Activated CD8-positive, alpha-beta memory T cell treated with anti-CD3 and anti-CD28 coated beads, Interleukin-2, amount 50 U/mL, for 4 hours (primary cell): Measurements from ENCODE around the gene CILP.
A peak's percentile ranks its signal among the peaks of the same experiment; 100 is the strongest.
"Not testable (repeated sequence)": the region's sequence is repeated elsewhere in the genome, so short reads cannot be mapped to it uniquely, and the experiment has no call there.

Experiments used
- DNase-seq: peaks from one replicate; pipeline ENCODE4 v3.0.0-alpha.2; 2020

CILP gene, protein sequence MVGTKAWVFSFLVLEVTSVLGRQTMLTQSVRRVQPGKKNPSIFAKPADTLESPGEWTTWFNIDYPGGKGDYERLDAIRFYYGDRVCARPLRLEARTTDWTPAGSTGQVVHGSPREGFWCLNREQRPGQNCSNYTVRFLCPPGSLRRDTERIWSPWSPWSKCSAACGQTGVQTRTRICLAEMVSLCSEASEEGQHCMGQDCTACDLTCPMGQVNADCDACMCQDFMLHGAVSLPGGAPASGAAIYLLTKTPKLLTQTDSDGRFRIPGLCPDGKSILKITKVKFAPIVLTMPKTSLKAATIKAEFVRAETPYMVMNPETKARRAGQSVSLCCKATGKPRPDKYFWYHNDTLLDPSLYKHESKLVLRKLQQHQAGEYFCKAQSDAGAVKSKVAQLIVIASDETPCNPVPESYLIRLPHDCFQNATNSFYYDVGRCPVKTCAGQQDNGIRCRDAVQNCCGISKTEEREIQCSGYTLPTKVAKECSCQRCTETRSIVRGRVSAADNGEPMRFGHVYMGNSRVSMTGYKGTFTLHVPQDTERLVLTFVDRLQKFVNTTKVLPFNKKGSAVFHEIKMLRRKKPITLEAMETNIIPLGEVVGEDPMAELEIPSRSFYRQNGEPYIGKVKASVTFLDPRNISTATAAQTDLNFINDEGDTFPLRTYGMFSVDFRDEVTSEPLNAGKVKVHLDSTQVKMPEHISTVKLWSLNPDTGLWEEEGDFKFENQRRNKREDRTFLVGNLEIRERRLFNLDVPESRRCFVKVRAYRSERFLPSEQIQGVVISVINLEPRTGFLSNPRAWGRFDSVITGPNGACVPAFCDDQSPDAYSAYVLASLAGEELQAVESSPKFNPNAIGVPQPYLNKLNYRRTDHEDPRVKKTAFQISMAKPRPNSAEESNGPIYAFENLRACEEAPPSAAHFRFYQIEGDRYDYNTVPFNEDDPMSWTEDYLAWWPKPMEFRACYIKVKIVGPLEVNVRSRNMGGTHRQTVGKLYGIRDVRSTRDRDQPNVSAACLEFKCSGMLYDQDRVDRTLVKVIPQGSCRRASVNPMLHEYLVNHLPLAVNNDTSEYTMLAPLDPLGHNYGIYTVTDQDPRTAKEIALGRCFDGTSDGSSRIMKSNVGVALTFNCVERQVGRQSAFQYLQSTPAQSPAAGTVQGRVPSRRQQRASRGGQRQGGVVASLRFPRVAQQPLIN

GRCh38 chr15:65210770-65211481 lies at the start of gene CILP:
Gene CILP, minus strand, starts transcription at chr15:65211473. Its CDS starts 1,718 bp downstream, at chr15:65209755.
- DNase-seq = no peak

DNA sequence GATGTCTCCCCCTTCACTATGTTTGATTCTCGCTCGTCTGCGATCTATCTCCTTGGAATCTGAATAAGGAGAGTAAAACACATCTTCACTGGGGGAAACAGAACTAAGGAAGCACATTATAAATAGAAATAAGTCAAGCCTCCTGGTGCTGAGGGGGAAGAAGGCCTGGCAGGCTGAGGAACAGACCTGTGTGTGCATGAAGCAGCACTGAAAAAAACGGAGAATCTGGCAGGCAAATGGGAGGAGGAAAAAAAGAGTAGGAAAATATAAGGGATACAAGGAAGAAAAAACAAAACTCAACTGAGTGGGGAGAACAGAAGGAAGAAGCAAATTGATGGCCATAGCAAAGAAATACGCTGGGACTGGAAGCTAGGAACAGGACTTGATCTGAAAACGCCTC lies 49.7 kb upstream of the CILP start:
- no peak for DNase-seq

GRCh38 chr15:65259367-65259797 lies 48.1 kb upstream of the CILP start:
- no peak for DNase-seq

- DNase-seq = no peak
These were observed 47.3 kb upstream of the CILP start for GRCh38 chr15:65258375-65259262.

- DNase-seq = no peak
These were observed 44.3 kb upstream of the CILP start for GRCh38 chr15:65255486-65256140.

DNA sequence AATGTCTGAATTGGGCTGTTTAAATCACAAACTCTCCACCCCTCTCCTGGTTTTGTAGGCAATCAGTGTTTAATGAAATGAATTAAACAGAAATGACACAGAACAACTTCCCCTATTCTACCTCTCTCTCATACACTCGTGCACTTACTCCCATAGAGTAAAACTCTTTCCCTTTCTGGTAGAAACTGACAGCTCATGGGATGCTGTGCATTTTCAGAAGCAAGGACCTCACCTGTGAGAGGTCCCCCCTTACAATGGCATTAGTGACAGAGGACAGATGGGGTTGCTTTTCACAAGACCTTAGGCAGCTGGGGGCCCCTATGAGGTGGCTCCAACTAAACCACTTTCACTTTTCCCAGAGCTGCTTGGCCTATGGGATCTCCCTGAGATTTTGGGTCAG lies 43.5 kb upstream of the CILP start:
- DNase-seq = no peak

- no peak for DNase-seq
These were observed 43.1 kb upstream of the CILP start for GRCh38 chr15:65254356-65254755.

GRCh38 chr15:65249641-65250040 lies 38.4 kb upstream of the CILP start:
- DNase-seq = peak; percentile 47

GRCh38 chr15:65248511-65249255 lies 37.4 kb upstream of the CILP start:
- no peak for DNase-seq

DNA sequence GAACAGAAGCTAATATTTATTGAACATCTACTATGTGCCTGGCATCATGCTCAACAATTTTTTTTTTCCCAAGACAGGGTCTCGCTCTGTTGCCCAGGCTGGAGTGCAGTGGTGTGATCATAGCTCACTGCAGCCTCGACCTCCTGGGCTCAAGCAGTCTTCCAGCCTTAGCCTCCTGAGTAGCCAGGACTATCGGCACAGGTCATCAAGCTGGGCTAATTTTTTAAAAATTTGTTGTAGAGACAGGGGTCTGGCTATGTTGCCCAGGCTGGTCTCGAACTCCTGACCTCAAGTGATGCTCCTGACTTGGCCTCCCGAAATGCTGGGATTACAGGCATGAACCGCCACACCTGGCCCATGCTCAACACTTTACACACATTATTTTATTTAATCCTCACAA lies 35.7 kb upstream of the CILP start:
- no peak for DNase-seq

DNA sequence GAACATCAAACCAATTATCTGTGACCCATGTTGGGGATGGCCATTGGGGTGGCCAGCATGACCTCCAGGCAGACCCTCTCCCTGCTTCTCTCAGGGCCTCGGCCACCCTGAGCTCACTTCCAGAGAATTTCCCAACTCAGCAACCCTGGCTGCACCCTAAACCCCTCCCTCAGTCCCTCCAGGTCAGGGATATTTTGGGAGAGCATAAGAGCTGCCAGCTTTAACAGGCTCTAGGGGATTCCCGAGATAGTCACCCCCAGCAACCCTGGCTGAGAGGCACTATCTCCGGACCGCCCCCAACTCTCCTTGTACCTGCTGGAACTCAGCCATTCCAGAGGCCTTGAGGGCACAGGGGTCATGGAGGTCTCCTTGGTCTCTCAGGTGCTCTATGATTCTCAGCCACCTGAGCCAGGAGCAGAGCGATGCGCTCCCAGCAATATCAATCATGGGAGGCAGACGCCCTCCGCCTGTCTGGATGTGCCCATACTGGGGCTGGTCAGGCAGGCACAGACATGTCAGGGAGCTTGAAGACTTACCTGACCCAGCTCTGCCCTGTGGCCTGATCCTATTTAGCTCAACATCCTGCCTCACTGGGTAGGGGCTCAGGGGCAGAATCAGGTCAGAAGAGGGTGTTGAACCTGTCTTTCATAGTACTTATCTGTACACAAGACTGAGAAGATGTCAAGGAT lies 34.9 kb upstream of the CILP start:
- DNase-seq = no peak

- DNase-seq = no peak
These were observed 34.0 kb upstream of the CILP start for GRCh38 chr15:65245096-65245856.

GRCh38 chr15:65244638-65245037 lies 33.4 kb upstream of the CILP start:
- no peak for DNase-seq

DNA sequence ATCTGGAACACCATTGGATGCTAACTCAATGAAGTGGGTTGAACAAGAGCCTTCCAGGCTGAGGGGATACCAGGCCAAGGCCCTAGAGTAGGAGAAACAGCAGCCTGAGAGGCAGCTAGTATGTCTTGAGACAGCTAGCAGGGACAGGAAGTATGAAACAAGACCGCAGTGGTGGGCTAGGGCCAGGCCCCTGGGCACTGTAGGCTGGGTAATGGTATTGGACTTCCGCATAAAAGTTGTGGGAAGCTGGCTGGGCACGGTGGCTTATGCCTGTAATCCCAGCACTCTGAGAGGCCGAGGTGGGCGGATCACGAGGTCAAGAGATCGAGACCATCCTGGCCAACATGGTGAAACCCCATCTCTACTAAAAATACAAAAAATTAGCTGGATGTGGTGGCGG lies 25.2 kb upstream of the CILP start:
- DNase-seq = not testable (repeated sequence)

GRCh38 chr15:65233696-65234095 lies 22.4 kb upstream of the CILP start:
- DNase-seq = no peak

DNA sequence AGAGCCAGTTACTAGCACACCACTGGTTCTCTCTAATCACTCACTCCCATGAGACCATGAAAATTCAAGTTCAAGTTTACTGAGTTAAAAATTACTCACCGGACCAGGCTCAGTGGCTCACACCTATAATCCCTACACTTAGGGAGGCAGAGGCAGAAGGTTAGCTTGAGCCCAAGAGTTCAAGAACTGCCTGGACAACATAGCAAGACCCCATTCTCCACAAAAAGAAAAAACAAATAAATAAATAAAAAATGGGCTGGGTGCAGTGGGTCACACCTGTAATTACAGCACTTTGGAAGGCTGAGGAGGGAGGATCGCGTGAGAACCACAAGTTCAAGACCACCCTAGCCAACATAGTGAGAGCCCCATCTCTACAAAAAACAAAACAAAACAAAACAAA lies 21.2 kb upstream of the CILP start:
- DNase-seq = no peak

- no peak for DNase-seq
These were observed 20.0 kb upstream of the CILP start for GRCh38 chr15:65231306-65231705.

- DNase-seq = not testable (repeated sequence)
These were observed 15.6 kb upstream of the CILP start for GRCh38 chr15:65226901-65227300.

- no peak for DNase-seq
These were observed 14.9 kb upstream of the CILP start for GRCh38 chr15:65226221-65226620.
